Thyroid gland (tissue), 4 donors: Measurements from ENCODE around the gene TALDO1.

Experiments used
- POLR2A ChIP-seq, 2 donors: fragments of 450-650 bp; IDR thresholded peaks; one replicate each; pipeline ENCODE4 v1.6.1; 2017; ENCODE audit warnings: antibody characterized with exemption in 2 of 2, mild to moderate bottlenecking in 2 of 2, moderate library complexity in 1 of 2
- TF ChIP-seq, protein P1 (sequence below), 6 experiments: fragments of 200-600 bp in 3 of 6; fragments of 450-650 bp in 3 of 6; sonication (generic) in 3 of 6; IDR thresholded peaks; one replicate each; pipeline ENCODE4 v1.5.1; 2016 to 2019; ENCODE audit warnings: antibody characterized with exemption in 6 of 6, mild to moderate bottlenecking in 2 of 6, inconsistent platforms in 1 of 6, moderate library complexity in 1 of 6

DNA sequence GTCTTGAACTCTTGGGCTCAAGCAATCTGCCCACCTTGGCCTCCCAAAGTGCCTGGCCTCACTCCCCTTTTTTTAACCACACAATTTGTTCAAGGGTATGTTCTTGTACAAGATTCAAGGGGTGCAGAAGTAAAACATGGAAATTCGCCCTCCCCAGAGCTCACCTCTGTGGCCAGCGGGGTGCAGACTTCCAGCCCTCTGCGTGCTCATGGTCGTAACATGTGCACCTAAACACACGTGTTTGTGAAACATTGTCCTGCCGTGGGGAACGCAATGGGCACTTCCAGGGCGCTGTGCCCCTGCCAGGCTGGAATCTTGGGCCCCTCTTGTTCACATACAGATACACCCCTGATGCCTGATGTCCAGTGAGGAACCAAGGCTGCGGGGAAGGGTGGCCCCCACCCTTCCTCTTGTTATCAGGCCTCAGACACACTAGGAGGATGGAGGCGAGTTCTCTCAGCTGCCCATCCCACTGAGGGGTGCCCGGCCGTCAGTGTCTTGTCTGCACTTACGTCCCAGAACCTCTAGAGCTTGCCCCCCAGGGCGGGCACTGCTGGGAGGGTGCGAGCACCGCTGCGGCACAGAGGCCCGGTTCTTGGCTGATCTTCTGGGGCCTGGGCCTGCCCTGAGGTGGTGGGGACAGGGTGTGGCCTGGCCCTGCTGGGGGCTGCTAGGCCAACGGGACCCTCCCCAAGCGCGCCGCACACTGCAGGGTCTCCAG is 45.4 kb upstream of the TALDO1 start:
- TF ChIP-seq, protein P1, sequence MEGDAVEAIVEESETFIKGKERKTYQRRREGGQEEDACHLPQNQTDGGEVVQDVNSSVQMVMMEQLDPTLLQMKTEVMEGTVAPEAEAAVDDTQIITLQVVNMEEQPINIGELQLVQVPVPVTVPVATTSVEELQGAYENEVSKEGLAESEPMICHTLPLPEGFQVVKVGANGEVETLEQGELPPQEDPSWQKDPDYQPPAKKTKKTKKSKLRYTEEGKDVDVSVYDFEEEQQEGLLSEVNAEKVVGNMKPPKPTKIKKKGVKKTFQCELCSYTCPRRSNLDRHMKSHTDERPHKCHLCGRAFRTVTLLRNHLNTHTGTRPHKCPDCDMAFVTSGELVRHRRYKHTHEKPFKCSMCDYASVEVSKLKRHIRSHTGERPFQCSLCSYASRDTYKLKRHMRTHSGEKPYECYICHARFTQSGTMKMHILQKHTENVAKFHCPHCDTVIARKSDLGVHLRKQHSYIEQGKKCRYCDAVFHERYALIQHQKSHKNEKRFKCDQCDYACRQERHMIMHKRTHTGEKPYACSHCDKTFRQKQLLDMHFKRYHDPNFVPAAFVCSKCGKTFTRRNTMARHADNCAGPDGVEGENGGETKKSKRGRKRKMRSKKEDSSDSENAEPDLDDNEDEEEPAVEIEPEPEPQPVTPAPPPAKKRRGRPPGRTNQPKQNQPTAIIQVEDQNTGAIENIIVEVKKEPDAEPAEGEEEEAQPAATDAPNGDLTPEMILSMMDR (IDR thresholded peaks at IDR 0.05): no peak
- TF ChIP-seq POLR2A (IDR thresholded peaks at IDR 0.05): no peak
